Neural progenitor cell (in vitro differentiated cells): ENCODE measurements around the gene CABP4. TPM values are rescaled to one million over a fixed set of nuclear protein-coding genes. Genes with fewer than 3 reads are reported as not detected.

Source experiments
- DNase-seq: peaks from one replicate; pipeline ENCODE4 v3.0.0-alpha.2; 2016; ENCODE audit warnings: low spot score
- H2AFZ ChIP-seq: fragments of 200-600 bp; sonication (generic); replicated peaks from 2 replicates; pipeline ENCODE4 v1.6.1; 2016; ENCODE audit warnings: antibody characterized with exemption
- H3F3A ChIP-seq: fragments of 200-600 bp; sonication (generic); 2 replicates; pipeline ENCODE4 v1.6.1; 2016; ENCODE audit warnings: antibody characterized with exemption, low read depth
- H3K27ac ChIP-seq: fragments of 200-600 bp; sonication (generic); 2 replicates; pipeline ENCODE4 v1.5.1; 2016; ENCODE audit warnings: mild to moderate bottlenecking
- H3K27me3 ChIP-seq: fragments of 200-600 bp; sonication (generic); 2 replicates; pipeline ENCODE4 v1.6.1; 2016; ENCODE audit warnings: mild to moderate bottlenecking, moderate library complexity
- H3K36me3 ChIP-seq: fragments of 200-600 bp; sonication (generic); 2 replicates; pipeline ENCODE4 v1.5.1; 2016
- H3K4me1 ChIP-seq: fragments of 200-600 bp; sonication (generic); 2 replicates; pipeline ENCODE4 v1.6.1; 2016; ENCODE audit warnings: mixed run types
- H3K4me2 ChIP-seq: fragments of 200-600 bp; sonication (generic); 2 replicates; pipeline ENCODE4 v1.6.1; 2016
- H3K4me3 ChIP-seq: fragments of 200-600 bp; sonication (generic); 2 replicates; pipeline ENCODE4 v1.5.1; 2016
- H3K79me2 ChIP-seq: fragments of 200-600 bp; sonication (generic); 2 replicates; pipeline ENCODE4 v1.6.1; 2016; ENCODE audit warnings: low read depth
- H3K9ac ChIP-seq: fragments of 200-600 bp; sonication (generic); 2 replicates; pipeline ENCODE4 v1.6.1; 2016
- H3K9me3 ChIP-seq: fragments of 200-600 bp; sonication (generic); 2 replicates; pipeline ENCODE4 v1.5.1; 2016; ENCODE audit warnings: low read depth
- H4K20me1 ChIP-seq: fragments of 200-600 bp; sonication (generic); 2 replicates; pipeline ENCODE4 v1.6.1; 2016; ENCODE audit warnings: low read depth
- H3K27ac Mint-ChIP-seq: 3 replicates; pipeline ENCODE4 v1.8.0; 2021; ENCODE audit warnings: mixed read lengths
- H3K27me3 Mint-ChIP-seq: 2 replicates; pipeline ENCODE4 v1.8.0; 2022; ENCODE audit warnings: low read depth, mild to moderate bottlenecking, inconsistent platforms, moderate library complexity, mixed read lengths; ENCODE audit not compliant: insufficient read depth
- H3K36me3 Mint-ChIP-seq: 3 replicates; pipeline ENCODE4 v1.8.0; 2021; ENCODE audit warnings: mixed read lengths
- H3K4me1 Mint-ChIP-seq: 3 replicates; pipeline ENCODE4 v1.8.0; 2021; ENCODE audit warnings: mixed read lengths
- H3K4me3 Mint-ChIP-seq: 3 replicates; pipeline ENCODE4 v1.8.0; 2021; ENCODE audit warnings: mild to moderate bottlenecking, moderate library complexity, mixed read lengths
- H3K9me3 Mint-ChIP-seq: 3 replicates; pipeline ENCODE4 v1.8.0; 2020; ENCODE audit warnings: mixed read lengths
- CTCF ChIP-seq: fragments of 200-600 bp; sonication (generic); IDR thresholded peaks from 2 replicates; pipeline ENCODE4 v1.5.1; 2017; ENCODE audit warnings: antibody characterized with exemption, mild to moderate bottlenecking
- EZH2 ChIP-seq: fragments of 200-600 bp; sonication (generic); IDR thresholded peaks from 2 replicates; pipeline ENCODE4 v1.6.1; 2017; ENCODE audit warnings: antibody characterized with exemption, mild to moderate bottlenecking, moderate library complexity
- EZH2phosphoT487 ChIP-seq: fragments of 200-600 bp; sonication (generic); IDR thresholded peaks from 2 replicates; pipeline ENCODE4 v1.6.1; 2017; ENCODE audit warnings: antibody characterized with exemption
- total RNA-seq: library from RNA; depleted of rRNA; stranded (reverse); fragments of >200 nt; gene quantifications from 2 replicates; pipeline ENCODE4 v1.2.3, GENCODE V29; 2015; ENCODE audit warnings: low replicate concordance

CABP4 gene
- total RNA-seq, 1 donor from 2014 or later, result not detected

GRCh38 chr11:67466367-67466766 is 11.2 kb downstream of the CABP4 start:
- Histone ChIP-seq H3K79me2 (peaks cover 8% of the 10 kb centered on the region), H3K4me1 (peaks cover 6% of the 10 kb centered on the region), H3K27ac (no peak overlapping the region), H3K27me3 (no peaks in the 10 kb centered on the region), H3F3A (no peaks in the 10 kb centered on the region), H3K36me3 (no peaks in the 10 kb centered on the region), H3K9me3 (no peaks in the 10 kb centered on the region), H2AFZ (no peak overlapping the region), H3K9ac (no peak overlapping the region), H3K4me2 (no peak overlapping the region), H4K20me1 (no peaks in the 10 kb centered on the region), H3K4me3 (no peak overlapping the region)
- H3K4me1 Mint-ChIP-seq, result peaks cover 16% of the 10 kb centered on the region
- H3K27me3 Mint-ChIP-seq, result peaks cover 6% of the 10 kb centered on the region
- no peak overlapping the region for H3K27ac Mint-ChIP-seq
- no peak for TF ChIP-seq CTCF
- TF ChIP-seq EZH2, result no peak
- no peak for TF ChIP-seq EZH2phosphoT487
- H3K4me3 Mint-ChIP-seq, result no peak overlapping the region
- no peak for DNase-seq
- no peaks in the 10 kb centered on the region for H3K9me3 Mint-ChIP-seq
- H3K36me3 Mint-ChIP-seq, result no peaks in the 10 kb centered on the region

- Mint-ChIP-seq H3K27ac (peak overlapping the region; percentile 43), H3K27me3 (peaks cover 9% of the 10 kb centered on the region), H3K4me1 (peaks cover 16% of the 10 kb centered on the region), H3K4me3 (peak overlapping the region; percentile 97), H3K36me3 (no peaks in the 10 kb centered on the region), H3K9me3 (no peaks in the 10 kb centered on the region)
- H3K9ac ChIP-seq, result no peak overlapping the region
- no peaks in the 10 kb centered on the region for H3K9me3 ChIP-seq
- H3F3A ChIP-seq, result no peaks in the 10 kb centered on the region
- no peak for DNase-seq
- H4K20me1 ChIP-seq, result no peaks in the 10 kb centered on the region
- no peak overlapping the region for H3K27ac ChIP-seq
- no peaks in the 10 kb centered on the region for H3K36me3 ChIP-seq
- H3K4me2 ChIP-seq, result no peak overlapping the region
- H3K27me3 ChIP-seq, result no peaks in the 10 kb centered on the region
- TF ChIP-seq EZH2phosphoT487 (no peak), CTCF (no peak), EZH2 (no peak)
- no peak overlapping the region for H2AFZ ChIP-seq
- H3K79me2 ChIP-seq, result peaks cover 8% of the 10 kb centered on the region
- no peak overlapping the region for H3K4me3 ChIP-seq
- peaks cover 6% of the 10 kb centered on the region for H3K4me1 ChIP-seq
Observed at GRCh38 chr11:67466962-67467771, 12.0 kb downstream of the CABP4 start.

GRCh38 chr11:67468056-67468455 is 12.9 kb downstream of the CABP4 start:
- Mint-ChIP-seq H3K4me3 (peak overlapping the region; percentile 97), H3K36me3 (no peaks in the 10 kb centered on the region), H3K9me3 (no peaks in the 10 kb centered on the region), H3K4me1 (peaks cover 20% of the 10 kb centered on the region), H3K27ac (peak overlapping the region; percentile 95), H3K27me3 (peaks cover 10% of the 10 kb centered on the region)
- H4K20me1 ChIP-seq, result no peaks in the 10 kb centered on the region
- no peaks in the 10 kb centered on the region for H3K36me3 ChIP-seq
- no peak overlapping the region for H2AFZ ChIP-seq
- H3K9ac ChIP-seq, result peak overlapping the region; percentile 55
- no peak overlapping the region for H3K27ac ChIP-seq
- DNase-seq, result no peak
- H3K4me2 ChIP-seq, result peak overlapping the region; percentile 86
- TF ChIP-seq EZH2phosphoT487 (no peak), EZH2 (no peak), CTCF (no peak)
- peak overlapping the region; percentile 88 for H3K4me3 ChIP-seq
- peaks cover 8% of the 10 kb centered on the region for H3K79me2 ChIP-seq
- H3K27me3 ChIP-seq, result no peaks in the 10 kb centered on the region
- H3K9me3 ChIP-seq, result no peaks in the 10 kb centered on the region
- H3F3A ChIP-seq, result no peaks in the 10 kb centered on the region
- H3K4me1 ChIP-seq, result peaks cover 6% of the 10 kb centered on the region
